Umbilical cord (tissue), 2 donors: ENCODE measurements around the gene IQSEC3. TPM values are rescaled to one million over a fixed set of nuclear protein-coding genes. Genes with fewer than 3 reads are reported as not detected.
"Not testable (repeated sequence)": the region's sequence is repeated elsewhere in the genome, so short reads cannot be mapped to it uniquely, and the experiment has no call there.

ENCODE experiments used
- DNase-seq: peaks from one replicate; pipeline ENCODE4 v3.0.0-alpha.2; 2015; ENCODE audit warnings: low spot score
- total RNA-seq: library from RNA; depleted of rRNA; stranded (reverse); fragments of >200 nt; gene quantifications from one replicate; pipeline ENCODE4 v1.2.3, GENCODE V29; 2014; ENCODE audit warnings: low replicate concordance; ENCODE audit not compliant: insufficient read depth

Gene IQSEC3
- 7.7 TPM for total RNA-seq

DNA sequence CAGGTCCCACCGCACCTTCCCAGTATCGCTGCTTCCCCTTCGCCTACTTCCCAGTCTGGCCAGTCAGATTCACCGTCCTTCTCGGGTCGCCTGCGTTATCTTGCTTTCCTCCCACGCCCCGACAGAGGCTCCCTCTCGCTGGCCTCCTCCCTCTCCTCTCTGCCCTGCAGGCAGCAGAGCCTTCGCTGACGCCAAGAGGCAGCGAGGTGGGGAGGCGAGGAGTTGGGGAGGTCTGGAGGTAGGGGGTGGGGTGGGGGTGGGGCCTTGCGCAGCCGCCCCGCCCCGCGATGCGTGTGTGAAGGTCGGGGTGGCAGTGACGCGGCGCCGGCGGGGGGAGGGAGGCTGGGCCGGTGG lies at the start of gene IQSEC3:
TSS of gene IQSEC3 (plus strand) at position 340 of the 354 bp plus-strand sequence. CDS start 116 bp downstream, outside the sequence.
- not testable (repeated sequence) for DNase-seq

DNA sequence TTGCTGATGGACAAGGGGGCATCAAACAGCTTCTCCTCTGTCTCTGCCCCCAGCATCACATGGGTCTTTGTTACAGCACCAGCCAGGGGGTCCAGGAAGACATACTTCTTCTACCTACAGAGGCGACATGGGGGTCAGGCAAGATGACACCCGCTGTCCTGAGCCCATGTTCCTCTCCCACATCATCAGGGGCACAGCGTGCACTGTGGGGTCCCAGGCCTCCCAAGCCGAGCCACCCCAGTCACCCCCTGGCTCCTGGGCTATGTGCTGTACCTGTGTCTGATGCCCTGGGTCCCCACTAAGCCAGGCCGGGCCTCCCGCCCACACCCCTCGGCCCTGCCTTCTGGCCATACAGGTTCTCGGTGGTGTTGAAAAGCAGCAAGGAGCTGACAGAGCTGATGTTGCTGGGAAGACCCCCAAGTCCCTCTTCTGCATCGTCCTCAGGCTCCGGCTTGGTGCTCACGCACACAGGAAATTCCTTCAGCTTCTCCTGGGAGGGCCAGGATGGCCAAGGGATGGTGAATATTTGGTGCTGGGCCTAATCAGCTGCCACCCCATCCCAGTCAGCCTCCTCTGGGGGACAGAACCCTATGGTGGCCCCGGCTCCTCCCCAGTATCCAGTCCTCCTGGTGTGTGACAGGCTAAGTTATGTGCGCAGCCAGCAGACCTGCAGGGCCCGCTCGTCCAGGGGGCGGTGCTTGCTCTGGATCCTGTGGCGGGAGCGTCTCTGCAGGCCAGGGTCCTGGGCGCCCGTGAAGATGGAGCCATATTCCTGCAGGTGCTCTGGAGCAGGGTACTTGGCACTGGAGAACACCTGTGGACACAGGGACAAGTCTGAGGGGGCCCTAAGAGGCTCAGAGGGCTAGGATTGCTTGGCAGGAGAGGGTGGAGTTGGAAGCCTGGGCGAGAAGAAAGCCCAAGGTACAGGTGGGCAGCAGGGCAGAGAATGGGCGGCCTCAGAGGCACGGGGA lies 48.9 kb upstream of the IQSEC3 start:
- not testable (repeated sequence) for DNase-seq

DNA sequence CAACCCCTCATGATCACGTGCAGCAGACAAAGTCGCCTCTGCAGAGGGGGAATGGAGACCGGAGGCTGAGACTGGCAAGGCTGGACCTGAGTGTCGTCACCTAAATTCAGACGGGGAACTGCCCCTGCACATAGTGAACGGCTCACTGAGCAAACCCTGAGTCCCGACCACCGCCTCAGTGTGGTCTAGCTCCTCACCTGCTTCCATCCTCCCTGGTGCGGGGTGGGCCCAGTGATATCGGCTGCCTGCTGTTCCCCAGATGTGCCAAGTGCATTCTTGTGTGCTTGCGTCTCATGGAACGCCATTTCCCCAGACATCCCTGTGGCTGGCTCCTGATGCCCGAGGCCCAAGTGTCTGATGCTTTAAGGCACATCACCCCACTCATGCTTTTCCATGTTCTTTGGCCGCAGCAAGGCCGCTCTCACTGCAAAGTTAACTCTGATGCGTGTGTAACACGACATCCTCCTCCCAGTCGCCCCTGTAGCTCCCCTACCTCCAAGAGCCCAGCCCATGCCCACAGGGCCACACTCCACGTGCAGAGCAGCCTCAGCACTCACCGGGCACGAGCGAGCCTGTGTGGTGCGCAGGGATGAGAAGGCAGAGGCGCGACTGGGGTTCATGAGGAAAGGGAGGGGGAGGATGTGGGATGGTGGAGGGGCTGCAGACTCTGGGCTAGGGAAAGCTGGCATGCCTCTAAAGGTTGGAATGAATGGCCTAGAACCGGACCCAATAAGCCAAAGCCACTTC lies 47.6 kb upstream of the IQSEC3 start:
- not testable (repeated sequence) for DNase-seq

DNA sequence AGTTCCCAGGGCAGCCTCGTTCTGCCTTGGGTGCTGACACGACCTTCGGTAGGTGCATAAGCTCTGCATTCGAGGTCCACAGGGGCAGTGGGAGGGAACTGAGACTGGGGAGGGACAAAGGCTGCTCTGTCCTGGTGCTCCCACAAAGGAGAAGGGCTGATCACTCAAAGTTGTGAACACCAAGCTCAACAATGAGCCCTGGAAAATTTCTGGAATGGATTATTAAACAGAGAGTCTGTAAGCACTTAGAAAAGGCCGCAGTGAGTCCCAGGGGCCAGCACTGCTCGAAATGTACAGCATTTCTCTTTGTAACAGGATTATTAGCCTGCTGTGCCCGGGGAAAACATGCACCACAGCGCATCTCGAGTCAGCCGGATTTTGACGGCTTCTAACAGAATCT lies 46.7 kb upstream of the IQSEC3 start:
- DNase-seq: not testable (repeated sequence)

DNA sequence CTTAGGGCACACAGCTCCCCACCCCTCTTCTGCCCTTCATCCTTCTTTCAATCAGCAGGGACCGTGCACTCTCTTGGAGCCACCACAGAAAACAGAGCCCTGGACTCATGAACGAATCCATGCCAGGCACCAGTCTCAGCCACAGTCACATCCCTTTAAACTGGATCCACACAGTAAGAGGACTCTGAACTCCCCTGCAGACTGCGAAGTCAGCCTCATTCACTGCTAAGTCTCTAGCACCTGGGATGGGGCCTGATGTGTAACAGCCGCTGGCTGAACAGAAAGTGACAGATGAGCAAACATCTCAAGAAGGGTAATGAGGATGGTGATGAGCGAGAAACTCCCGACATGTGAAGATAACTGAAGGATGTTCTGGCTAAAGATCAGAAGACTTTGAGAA lies 45.8 kb upstream of the IQSEC3 start:
- no peak for DNase-seq

DNA sequence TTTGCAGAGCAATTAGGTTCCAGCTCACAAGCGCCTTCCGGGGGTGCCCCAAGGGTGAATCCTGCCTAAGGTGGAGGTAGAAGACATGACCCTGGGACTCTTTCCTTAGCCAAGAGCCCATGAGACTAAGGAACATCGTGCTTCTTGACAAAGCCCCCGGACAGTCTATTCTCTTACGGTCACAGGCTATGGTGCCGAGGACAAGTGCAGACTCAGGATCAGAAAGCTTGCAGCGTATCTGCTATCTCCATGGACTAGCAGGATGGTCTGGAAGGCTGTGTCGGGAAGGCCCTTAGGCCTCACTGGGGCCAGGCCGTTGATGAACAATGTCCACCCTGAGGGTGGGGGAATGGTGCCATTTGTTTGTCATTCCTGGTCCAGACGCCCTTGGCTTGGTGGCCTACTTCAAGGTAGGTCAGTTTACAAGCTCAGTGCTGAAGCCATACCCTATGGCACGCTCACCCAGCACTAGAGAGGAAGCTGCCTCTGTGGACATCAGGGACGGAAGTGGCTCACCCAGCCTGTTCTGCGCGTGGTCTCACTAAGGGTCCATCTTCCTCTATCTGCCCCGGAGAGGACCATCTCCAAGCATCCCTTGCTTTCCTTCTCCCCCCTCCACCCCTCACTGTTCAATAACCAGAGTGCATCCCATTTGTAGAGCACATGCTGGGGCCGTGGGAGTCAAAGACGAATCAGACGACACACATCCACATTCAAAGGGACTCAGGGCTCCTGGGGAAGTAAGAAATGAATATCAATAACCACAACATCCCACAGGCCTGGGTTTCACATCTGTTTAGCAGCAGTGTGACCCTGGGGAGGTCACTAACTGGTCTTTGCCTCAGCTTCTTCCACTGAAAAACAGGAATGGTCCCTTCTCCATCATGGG lies 45.0 kb upstream of the IQSEC3 start:
- DNase-seq: no peak

DNA sequence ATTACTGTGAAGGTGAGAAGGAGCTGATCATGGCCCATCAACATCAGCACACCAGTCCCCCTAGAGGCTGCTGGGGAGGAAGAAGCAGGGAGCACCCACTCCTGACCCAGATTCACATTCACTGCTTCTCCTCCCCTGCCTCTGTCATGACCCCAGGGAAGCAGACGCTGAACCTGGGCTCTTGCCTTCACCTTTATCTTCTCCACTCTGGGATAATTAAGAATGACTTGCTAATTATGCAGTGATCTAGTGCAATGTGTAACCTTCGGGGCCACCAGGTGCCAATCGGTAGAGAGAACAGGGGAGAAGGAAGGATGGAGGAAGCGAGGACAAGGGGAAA lies 44.4 kb upstream of the IQSEC3 start:
- no peak for DNase-seq

DNA sequence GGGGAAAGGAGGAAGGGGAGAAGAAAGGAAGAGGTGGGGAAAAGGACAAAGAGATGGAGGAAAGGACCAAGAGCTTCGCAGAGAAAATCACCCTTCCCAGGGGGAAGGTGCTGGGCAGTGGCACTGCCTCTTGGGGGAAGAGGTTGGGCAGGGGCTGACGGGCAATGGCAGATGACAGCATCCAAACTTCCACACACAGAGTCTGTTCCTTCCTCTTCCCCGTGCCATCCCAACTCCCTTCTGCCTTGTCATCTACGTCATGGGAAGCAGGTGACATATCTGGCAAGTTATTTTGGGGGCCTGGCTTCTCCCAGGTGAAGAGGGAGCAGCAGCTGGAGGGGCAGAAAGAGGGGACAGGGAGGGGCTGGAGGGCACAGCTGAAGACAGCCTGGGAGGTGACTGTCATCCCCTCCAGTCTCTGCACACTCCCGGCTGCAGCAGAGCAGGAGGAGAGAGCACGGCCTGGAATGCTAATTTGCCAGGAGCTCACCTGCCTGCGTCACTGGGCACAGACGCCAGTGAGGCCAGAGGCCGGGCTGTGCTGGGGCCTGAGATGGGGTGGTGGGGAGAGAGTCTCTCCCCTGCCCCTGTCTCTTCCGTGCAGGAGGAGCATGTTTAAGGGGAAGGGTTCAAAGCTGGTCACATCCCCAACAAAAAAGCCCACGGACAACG lies 43.9 kb upstream of the IQSEC3 start:
- no peak for DNase-seq

DNA sequence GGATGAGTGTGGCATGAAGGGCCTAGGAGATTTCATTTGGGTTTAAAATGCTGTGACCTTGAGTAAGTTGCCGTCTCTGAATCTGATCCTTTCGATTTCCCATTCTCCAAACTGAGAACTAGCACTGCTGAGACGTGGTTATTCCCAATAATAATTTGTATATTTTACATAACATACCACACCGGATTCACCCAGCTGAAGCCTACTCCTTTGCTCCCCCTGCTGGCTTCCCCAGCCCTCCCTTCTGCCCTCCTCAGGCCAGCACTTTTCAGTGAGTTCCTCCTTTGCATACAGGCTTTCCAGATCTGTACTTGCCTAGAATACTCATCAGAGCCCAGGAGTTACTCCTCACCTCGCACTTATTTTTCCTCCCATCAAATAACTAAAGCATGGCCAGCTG lies 38.7 kb upstream of the IQSEC3 start:
- DNase-seq: not testable (repeated sequence)

DNA sequence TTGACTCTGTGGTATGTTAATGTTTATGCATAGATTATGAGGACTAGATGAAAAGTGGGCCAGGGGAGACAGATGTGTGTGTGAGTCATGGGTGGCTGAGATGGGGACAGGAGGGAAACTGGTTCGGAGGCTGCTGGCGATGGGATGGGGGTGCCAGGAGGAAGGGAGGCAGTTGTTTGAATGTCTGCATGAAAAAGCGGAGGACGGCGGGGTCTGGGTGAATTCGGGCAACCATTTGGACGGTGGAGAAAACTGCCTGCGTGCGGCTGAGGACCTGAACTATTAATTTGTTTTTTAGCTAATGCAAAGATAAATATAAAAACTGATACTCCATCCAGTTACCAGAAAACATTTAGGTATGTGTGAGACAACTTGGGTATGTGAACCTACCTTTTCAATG lies 27.8 kb upstream of the IQSEC3 start:
- not testable (repeated sequence) for DNase-seq

DNA sequence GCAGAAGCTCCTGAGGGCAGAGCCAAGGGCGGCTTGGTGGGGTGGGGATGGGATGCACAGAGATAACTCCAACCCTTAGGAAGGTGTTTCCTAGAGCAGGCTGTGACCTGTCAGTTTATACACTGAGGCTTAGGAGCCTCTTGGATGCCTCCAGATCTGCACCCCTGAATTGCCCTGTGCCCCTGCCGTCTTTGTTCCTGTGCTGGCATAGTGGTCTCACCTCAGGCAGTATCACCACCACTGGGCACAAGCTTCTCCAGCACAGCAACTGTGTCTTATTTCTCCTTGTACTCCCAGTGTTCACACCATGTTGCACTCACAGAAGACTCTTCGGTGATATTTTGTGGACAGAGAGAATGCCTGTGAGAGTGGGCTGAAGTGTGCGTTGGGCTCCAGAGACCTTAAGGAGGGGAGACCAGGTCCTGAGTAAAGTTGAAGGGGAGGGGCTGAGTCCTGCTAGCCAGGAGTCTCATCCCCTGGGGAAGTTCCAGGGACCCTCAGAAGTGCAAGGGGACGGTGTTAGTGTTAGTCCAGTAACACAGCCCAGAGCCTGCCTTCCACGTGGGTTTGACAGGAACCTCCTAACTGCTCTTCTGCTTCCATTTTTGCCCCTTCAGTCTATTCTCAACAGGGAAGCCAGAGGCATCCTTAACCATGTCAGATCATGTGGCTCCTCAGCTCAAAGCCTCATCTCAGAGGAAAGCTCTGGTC lies 26.9 kb upstream of the IQSEC3 start:
- not testable (repeated sequence) for DNase-seq

DNA sequence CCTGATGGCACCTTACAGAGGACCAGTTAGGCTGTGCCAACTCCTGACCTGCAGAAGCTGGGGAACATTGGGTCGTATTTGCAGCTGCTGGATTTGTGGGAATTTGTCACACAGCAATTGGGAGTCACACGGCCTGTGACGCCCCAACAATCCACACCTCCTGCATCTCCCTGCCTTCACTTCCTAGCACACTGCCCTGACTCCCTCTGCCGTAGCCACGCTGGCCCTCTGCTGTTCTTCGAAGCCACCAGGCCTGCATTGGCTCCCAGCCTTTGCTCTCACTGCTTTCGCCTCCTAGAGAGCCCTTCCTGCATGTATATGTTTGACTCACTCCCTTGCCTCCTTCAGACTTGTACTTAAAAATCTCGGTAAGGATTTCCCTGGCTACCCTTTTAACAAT lies 22.2 kb upstream of the IQSEC3 start:
- DNase-seq: not testable (repeated sequence)

DNA sequence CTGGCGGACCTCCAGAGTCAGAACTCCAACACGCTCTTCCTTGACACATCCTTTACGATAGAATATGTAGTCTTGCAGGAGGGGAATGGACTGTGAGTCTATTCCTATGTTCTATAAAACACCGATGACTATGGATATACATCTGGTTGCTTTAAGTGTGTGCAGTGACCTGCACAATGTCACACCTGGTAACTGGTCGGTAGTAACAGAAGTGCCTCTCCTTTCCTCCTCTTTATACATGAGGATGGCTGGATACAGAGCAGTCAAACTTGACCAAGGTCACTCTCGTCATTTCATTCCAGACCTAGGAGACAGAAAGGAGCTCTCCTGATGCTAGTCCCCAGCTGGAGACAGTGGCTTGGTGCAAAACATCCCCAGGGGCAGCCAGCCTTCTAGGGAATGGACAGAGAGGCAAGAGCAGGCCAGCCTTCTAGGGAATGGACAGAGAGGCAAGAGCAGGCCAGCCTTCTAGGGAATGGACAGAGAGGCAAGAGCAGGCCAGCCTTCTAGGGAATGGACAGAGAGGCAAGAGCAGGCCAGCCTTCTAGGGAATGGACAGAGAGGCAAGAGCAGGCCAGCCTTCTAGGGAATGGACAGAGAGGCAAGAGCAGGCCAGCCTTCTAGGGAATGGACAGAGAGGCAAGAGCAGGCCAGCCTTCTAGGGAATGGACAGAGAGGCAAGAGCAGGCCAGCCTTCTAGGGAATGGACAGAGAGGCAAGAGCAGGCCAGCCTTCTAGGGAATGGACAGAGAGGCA lies 21.2 kb upstream of the IQSEC3 start:
- not testable (repeated sequence) for DNase-seq

DNA sequence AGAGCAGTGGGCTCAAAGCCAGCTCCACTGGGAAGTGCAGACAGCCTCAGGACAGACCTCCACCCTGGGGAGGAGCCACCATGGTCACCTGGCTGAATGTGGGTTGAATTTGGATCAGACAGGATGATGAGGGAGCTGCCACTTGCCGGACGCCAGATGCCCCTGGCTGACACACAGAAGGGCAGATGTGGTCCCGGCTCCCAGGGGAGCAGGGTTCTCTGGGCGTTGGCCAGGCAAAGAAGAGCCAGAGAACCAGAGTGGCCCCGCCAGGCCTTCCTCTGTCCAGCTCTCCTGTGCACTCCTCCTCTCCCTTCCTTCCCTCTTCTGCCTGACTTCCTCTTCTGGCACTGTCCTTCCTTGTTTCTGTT lies 20.6 kb upstream of the IQSEC3 start:
- DNase-seq: not testable (repeated sequence)

DNA sequence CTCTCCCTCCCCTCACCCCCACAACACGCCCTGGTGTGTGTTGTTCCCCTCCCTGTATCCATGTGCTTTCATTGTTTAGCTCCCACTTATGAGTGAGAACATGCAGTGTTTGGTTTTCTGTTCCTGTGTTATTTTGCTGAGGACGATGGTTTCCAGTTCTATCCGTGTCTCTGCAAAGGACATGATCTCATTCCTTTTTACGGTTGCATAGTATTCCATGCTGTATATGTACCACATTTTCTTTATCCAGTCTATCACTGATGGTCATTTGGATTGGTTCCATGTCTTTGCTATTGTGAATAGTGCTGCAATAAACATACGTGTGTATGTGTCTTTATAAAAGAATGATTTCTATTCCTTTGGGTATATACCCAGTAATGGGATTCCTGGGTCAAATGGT lies 20.0 kb upstream of the IQSEC3 start:
- DNase-seq: not testable (repeated sequence)

DNA sequence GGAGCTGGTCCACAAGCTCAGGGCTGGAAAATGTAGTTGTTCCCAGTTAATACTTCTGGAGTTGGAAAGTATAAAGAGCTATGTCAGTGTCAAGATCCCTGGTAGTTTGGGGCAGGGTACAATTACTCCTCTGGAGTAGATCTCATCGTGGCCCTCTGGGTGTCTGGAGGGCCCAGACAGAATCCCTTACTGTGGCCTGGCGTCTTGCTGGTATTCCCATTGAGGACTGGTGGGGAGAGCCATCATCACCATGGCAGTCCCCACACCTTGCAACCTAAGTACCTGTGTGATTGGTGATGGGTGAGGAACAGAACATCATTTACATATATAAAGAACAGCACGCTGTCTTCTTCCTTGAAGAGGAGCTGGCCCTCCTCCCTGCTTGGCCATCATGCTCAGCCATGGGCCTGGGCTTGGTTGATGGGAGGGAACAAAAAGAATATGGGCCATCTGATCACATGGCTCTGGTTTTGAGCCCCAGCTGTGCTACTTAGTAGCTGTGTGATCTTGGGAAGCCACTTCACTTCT lies 18.8 kb upstream of the IQSEC3 start:
- not testable (repeated sequence) for DNase-seq

DNA sequence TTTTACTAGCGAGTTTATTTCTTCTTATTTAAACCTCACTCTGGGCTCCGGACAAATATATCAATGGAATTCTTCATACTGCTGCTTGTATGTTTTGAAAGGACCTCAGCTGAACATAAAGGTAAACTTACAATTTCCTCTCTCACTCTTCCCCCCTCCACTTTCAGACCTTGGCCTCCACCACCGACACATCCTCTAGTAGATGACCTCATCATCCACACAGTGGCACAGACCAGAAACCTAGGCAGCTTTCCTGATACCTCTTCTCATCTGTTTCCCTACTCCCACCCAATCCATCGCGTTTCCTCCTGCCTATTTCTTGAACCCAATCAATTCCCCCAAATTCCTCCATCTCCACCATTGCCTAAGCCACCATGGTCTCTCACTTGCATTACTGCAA lies 17.4 kb upstream of the IQSEC3 start:
- not testable (repeated sequence) for DNase-seq

DNA sequence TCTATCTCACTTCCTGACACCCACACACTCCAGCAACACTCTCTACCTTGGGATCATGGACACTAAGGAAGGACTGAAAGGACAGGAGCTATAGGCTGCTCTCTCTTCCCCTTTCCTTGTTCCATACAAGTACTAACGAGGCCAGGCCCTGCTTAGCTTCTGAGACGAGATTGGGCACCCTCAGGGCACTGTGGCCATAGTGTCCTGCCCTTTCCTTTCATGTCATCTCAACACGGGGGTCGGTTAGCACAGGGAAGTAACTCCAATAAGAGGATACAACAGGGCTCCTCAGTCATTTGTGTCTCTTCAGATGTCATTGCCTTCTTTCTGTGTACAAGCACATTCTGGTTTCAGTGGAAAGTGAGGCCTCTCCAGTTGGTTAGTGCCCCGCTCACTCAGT lies 15.5 kb upstream of the IQSEC3 start:
- DNase-seq: not testable (repeated sequence)

DNA sequence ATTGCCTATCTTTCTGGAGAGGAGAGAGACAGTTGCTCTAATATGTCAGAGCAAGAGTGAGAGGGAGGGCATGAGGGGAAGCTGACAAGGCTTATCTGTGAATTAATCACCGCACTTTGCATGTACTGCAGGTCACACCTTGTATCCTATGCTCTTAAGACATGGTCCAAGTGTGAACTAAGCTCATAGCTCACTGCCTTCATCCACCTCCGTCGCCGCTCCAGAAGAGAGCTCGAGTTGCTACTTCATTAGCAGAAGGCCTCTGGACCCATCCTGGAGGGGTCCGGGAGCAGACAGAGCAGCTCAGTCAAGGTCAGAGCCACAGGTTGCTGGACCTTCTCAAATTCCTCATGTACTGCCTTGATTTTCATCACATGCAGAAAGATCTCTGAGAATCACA lies 14.6 kb upstream of the IQSEC3 start:
- not testable (repeated sequence) for DNase-seq
